Right lobe of liver (tissue), 6 donors: Measurements from ENCODE around the gene MTHFD2L. TPM values are rescaled to one million over a fixed set of nuclear protein-coding genes. Genes with fewer than 3 reads are reported as not detected.

ENCODE experiments used
- ATAC-seq, 4 donors: fragments of 200-7000 bp; cut with Tn5 transposase; one replicate each; pipeline ENCODE4 v1.9.1; 2020; ENCODE audit warnings: mild to moderate bottlenecking in 4 of 4, moderate library complexity in 4 of 4
- DNase-seq, 3 donors: peaks; one replicate each; pipeline ENCODE4 v3.0.0-alpha.2; 2020
- H3K27ac ChIP-seq, 3 donors: fragments of 200-600 bp; one replicate each; pipeline ENCODE4 v1.8.0; 2022
- H3K27me3 ChIP-seq, 2 donors: fragments of 200-600 bp; one replicate each; pipeline ENCODE4 v1.8.0; 2022
- H3K36me3 ChIP-seq, 4 donors: fragments of 200-600 bp; sonication (generic) in 1 of 4; one replicate each; pipeline versions ENCODE4 v1.5.1 to v1.8.0; 2017 to 2022; ENCODE audit warnings: control low read depth in 1 of 4
- H3K4me1 ChIP-seq, 4 donors: fragments of 200-600 bp; sonication (generic) in 1 of 4; one replicate each; pipeline versions ENCODE4 v1.5.1 to v1.8.0; 2017 to 2022; ENCODE audit warnings: control low read depth in 1 of 4
- H3K4me3 ChIP-seq, 3 donors: fragments of 200-600 bp; one replicate each; pipeline ENCODE4 v1.8.0; 2022
- H3K9me3 ChIP-seq, 4 donors: fragments of 200-600 bp; sonication (generic) in 1 of 4; one replicate each; pipeline versions ENCODE4 v1.5.1 to v1.8.0; 2017 to 2022; ENCODE audit warnings: control low read depth in 1 of 4
- POLR2A ChIP-seq: fragments of 450-650 bp; IDR thresholded peaks from one replicate; pipeline ENCODE4 v1.6.1; 2017; ENCODE audit warnings: antibody characterized with exemption, mild to moderate bottlenecking
- WGBS: methylation state at CpG from one replicate; pipeline ENCODE4 v1.1.6; 2018; ENCODE audit warnings: low coverage, low lambda C conversion rate; ENCODE audit not compliant: insufficient coverage; ENCODE audit errors: missing lambda C conversion rate; 5-methylcytosine and 5-hydroxymethylcytosine counted together
- intact Hi-C, 2 donors: fragments of 100-400 bp; cut with DNase I; formaldehyde crosslinking; loops; one replicate each; pipeline versions ENCODE4 v1.11.2 to v1.14.1; 2022
- total RNA-seq, 6 experiments: library from RNA; depleted of rRNA in 2 of 6; stranded (reverse); fragments of >200 nt in 2 of 6; fragmentation: NEBNext Ultra II Directional in 3 of 6; extraction: Animal tissue kit (Norgen Biotek cat#: 25700) in 3 of 6; gene quantifications; one replicate each; pipeline versions ENCODE4 v1.1.0 to v1.2.4, GENCODE V29; 2016 to 2023
- TF ChIP-seq, protein P1 (sequence below), 4 donors: fragments of 200-600 bp in 3 of 4; fragments of 450-650 bp in 1 of 4; IDR thresholded peaks; one replicate each; pipeline versions ENCODE4 v1.5.1 to v1.8.0; 2016 to 2022; ENCODE audit warnings: antibody characterized with exemption in 4 of 4, mild to moderate bottlenecking in 2 of 4
- donor health status: DM: no; HTN: yes; CAD: no.
- donor health status: DM: no; HTN: no; CAD: no.
- donor health status: DM: no; HTN: no; CAD: no.
- donor health status: DM: no; HTN: yes; CAD: no.
- donor health status: DM: no; HTN: yes; CAD: no.

Gene MTHFD2L
- total RNA-seq, 6 experiments from 2014 or later = 18.8 to 45.5 (median 26.5) TPM

DNA sequence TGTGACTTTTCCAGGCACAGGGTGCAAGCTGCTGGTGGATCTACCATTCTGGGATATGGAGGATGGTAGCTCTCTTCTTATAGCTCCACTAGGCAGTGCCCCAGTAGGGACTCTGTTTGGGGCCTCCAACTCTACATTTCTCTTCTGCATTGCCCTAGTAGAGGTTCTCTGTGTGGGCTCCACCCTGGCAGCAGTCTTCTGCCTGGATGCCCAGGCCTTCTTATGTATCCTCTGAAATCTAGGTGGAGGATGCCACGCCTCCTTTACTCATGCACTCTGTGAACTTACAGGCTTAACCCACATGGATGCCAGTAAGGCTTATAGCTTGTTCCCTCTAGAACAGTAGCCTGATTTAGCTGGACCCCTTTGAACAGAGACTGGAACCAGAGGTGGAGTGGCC, 186.1 kb downstream of the MTHFD2L start:
- TF ChIP-seq, protein P1, sequence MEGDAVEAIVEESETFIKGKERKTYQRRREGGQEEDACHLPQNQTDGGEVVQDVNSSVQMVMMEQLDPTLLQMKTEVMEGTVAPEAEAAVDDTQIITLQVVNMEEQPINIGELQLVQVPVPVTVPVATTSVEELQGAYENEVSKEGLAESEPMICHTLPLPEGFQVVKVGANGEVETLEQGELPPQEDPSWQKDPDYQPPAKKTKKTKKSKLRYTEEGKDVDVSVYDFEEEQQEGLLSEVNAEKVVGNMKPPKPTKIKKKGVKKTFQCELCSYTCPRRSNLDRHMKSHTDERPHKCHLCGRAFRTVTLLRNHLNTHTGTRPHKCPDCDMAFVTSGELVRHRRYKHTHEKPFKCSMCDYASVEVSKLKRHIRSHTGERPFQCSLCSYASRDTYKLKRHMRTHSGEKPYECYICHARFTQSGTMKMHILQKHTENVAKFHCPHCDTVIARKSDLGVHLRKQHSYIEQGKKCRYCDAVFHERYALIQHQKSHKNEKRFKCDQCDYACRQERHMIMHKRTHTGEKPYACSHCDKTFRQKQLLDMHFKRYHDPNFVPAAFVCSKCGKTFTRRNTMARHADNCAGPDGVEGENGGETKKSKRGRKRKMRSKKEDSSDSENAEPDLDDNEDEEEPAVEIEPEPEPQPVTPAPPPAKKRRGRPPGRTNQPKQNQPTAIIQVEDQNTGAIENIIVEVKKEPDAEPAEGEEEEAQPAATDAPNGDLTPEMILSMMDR (IDR thresholded peaks at IDR 0.05) = no peak
- TF ChIP-seq POLR2A = no peak
- no peak for ATAC-seq
- Histone ChIP-seq H3K27me3 (no peaks in the 10 kb centered on the region), H3K4me3 (no peak overlapping the region), H3K27ac (no peak overlapping the region), H3K36me3 (no peaks in the 10 kb centered on the region), H3K9me3 (no peaks in the 10 kb centered on the region), H3K4me1 (no peaks in the 10 kb centered on the region)
- intact Hi-C loops = no loop called here
- 43% methylated on average over 1 of the region's 1 CpG for WGBS
- no peak for DNase-seq

Other genes with a start within 250 kb of the MTHFD2L start
- 1 to 10 TPM in 3 of 6 experiments, under 1 TPM in 1, not detected in 2; 0.74 to 2.2 (median 1.5) TPM for gene PF4, start 176.1 kb upstream of the MTHFD2L start, total RNA-seq
- 1 to 10 TPM in 3 of 6 experiments, under 1 TPM in 2, not detected in 1; 0.42 to 8.5 (median 1.2) TPM for gene PPBP, start 169.9 kb upstream of the MTHFD2L start, total RNA-seq
- gene CXCL5, start 159.4 kb upstream of the MTHFD2L start, total RNA-seq = under 1 TPM in 3 of 6 experiments, not detected in 3; 0.10 to 1.00 (median 0.19) TPM
- gene CXCL3, start 119.4 kb upstream of the MTHFD2L start, total RNA-seq = 1 to 10 TPM in 1 of 6 experiments, under 1 TPM in 3, not detected in 2; 0.25 to 2.0 (median 0.62) TPM
- 100 to 1,000 TPM in 5 of 6 experiments, 10 to 100 TPM in 1; 34.8 to 333 (median 143) TPM for gene CXCL2, start 58.9 kb upstream of the MTHFD2L start, total RNA-seq
- gene EPGN, start 150.4 kb downstream of the MTHFD2L start, total RNA-seq = not detected
- under 1 TPM in 2 of 6 experiments, not detected in 4; 0.11 to 0.50 TPM for gene EREG, start 207.0 kb downstream of the MTHFD2L start, total RNA-seq